Measurements from ENCODE around the gene FMC1.

DNA sequence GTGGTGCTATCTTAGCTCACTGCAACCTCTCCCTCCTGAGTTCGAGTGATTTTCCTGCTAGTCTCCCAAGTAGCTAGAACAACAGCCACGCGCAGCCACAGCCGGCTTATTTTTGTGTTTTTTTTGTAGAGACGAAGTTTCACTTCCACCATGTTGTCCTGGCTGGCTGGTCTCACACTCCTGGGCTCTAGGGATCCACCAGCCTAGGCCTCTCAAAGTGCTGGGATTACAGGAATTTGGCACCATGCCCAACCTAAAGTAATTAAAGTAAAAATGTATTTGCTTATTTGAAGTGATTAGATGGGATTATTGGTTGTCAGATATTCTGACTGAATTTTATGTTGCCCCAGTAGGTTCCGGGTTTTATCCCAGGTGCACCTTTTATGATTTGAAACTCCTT, 41.3 kb downstream of the FMC1 start:
- TF ChIP-seq GATA3 (IDR thresholded peaks at IDR 0.05; ENCODE audit: low read depth, low read length) (no peak), GATA2 (IDR thresholded peaks at IDR 0.05; ENCODE audit: low read depth, low read length) (no peak)

Data from SH-SY5Y (cell line).